OCI-LY7 (cell line): ENCODE measurements around the gene TTC24. TPM values are rescaled to one million over a fixed set of nuclear protein-coding genes. Genes with fewer than 3 reads are reported as not detected.
A peak's percentile ranks its signal among the peaks of the same experiment; 100 is the strongest.

Experiments used
- BruUV-seq: library from RNA; stranded (reverse); fragments of 400-500 nt; replicated peaks from 2 replicates; lab custom pipeline; 2021; lab: Mats Ljungman, UMichigan
- CTCF ChIA-PET: fragments of 300-600 bp; sonication (Branson Sonifier 250); formaldehyde crosslinking; loops from one replicate; lab custom pipeline; 2022; ENCODE audit warnings: antibody characterized with exemption; ENCODE audit not compliant: unreplicated experiment; lab: Charles Lee
- POLR2A ChIA-PET: fragments of 300-600 bp; sonication (Branson Sonifier 250); formaldehyde crosslinking; loops from one replicate; lab custom pipeline; 2022; ENCODE audit warnings: antibody characterized with exemption; lab: Charles Lee
- DNase-seq: peaks from one replicate; pipeline ENCODE4 v3.0.0-alpha.2; 2015; ENCODE audit warnings: low spot score
- H2AFZ ChIP-seq: fragments of 200-600 bp; sonication (generic), shearing (Covaris generic); 2 replicates; pipeline ENCODE4 v1.6.1; 2014; ENCODE audit warnings: mild to moderate bottlenecking, antibody characterized with exemption, low read length, moderate library complexity
- H3K27ac ChIP-seq: fragments of 200-600 bp; sonication (generic); 2 replicates; pipeline ENCODE4 v1.5.1; 2014; ENCODE audit warnings: mixed run types, low read depth, mild to moderate bottlenecking, moderate library complexity, low read length, inconsistent platforms; ENCODE audit not compliant: poor library complexity, severe bottlenecking
- H3K36me3 ChIP-seq: fragments of 200-600 bp; sonication (generic); 2 replicates; pipeline ENCODE4 v1.6.1; 2014; ENCODE audit warnings: mild to moderate bottlenecking, antibody characterized with exemption, low read length, moderate library complexity, mixed read lengths; ENCODE audit not compliant: insufficient read depth
- H3K4me1 ChIP-seq: fragments of 200-600 bp; sonication (generic); 2 replicates; pipeline ENCODE4 v1.5.1; 2014; ENCODE audit warnings: mild to moderate bottlenecking, low read length; ENCODE audit not compliant: insufficient read depth, poor library complexity, severe bottlenecking
- H3K4me2 ChIP-seq: fragments of 200-600 bp; sonication (generic); 2 replicates; pipeline ENCODE4 v1.6.1; 2014; ENCODE audit warnings: mild to moderate bottlenecking, low read length
- H3K4me3 ChIP-seq: fragments of 200-600 bp; sonication (generic); 2 replicates; pipeline ENCODE4 v1.5.1; 2014; ENCODE audit warnings: mild to moderate bottlenecking, low read depth, low read length; ENCODE audit not compliant: poor library complexity, severe bottlenecking
- H3K79me2 ChIP-seq: fragments of 200-600 bp; sonication (generic); 2 replicates; pipeline ENCODE4 v1.6.1; 2016; ENCODE audit warnings: low read depth, mild to moderate bottlenecking, low read length, moderate library complexity, mixed read lengths; ENCODE audit not compliant: insufficient read depth
- H3K9me2 ChIP-seq: fragments of 200-600 bp; sonication (generic); 2 replicates; pipeline ENCODE4 v1.6.1; 2016; ENCODE audit warnings: mild to moderate bottlenecking, low read length, mixed read lengths; ENCODE audit not compliant: insufficient read depth
- H3K9me3 ChIP-seq: fragments of 200-600 bp; sonication (generic); 2 replicates; pipeline ENCODE4 v1.6.1; 2014; ENCODE audit warnings: mild to moderate bottlenecking, mixed run types, low read length, mixed read lengths
- H4K20me1 ChIP-seq: fragments of 200-600 bp; sonication (generic); 2 replicates; pipeline ENCODE4 v1.6.1; 2014; ENCODE audit warnings: mild to moderate bottlenecking, antibody characterized with exemption, low read length, moderate library complexity, mixed read lengths; ENCODE audit not compliant: insufficient read depth
- CTCF ChIP-seq: fragments of 200-600 bp; sonication (generic); conservative IDR thresholded peaks from 2 replicates; pipeline ENCODE4 v1.5.1; 2014; ENCODE audit warnings: mild to moderate bottlenecking, antibody characterized with exemption, low read length, moderate library complexity, mixed read lengths
- EZH2phosphoT487 ChIP-seq: fragments of 200-600 bp; sonication (generic); IDR thresholded peaks from 2 replicates; pipeline ENCODE4 v1.6.1; 2018; ENCODE audit warnings: low read depth, borderline replicate concordance, mild to moderate bottlenecking, mixed run types, antibody characterized with exemption, low read length, moderate library complexity, mixed read lengths
- intact Hi-C: fragments of 100-400 bp; cut with micrococcal nuclease; formaldehyde crosslinking; loops from one replicate; pipeline ENCODE4 v1.10.0; 2022; ENCODE audit not compliant: unreplicated experiment
- total RNA-seq, 2 experiments: library from RNA; depleted of rRNA in 1 of 2; stranded (reverse); fragments of >200 nt in 1 of 2; shearing (Covaris generic) in 1 of 2; gene quantifications; 2 replicates each; pipeline ENCODE4 v1.2.3, GENCODE V29; 2014 to 2022

Gene TTC24
- total RNA-seq, 2 experiments from 2014 or later = 2.8 to 11.9 TPM

GRCh38 chr1:156572663-156573018 is 6.9 kb upstream of the TTC24 start:
- peak overlapping the region; percentile 75 for H3K4me3 ChIP-seq
- H2AFZ ChIP-seq = peak overlapping the region; percentile 62; the same call in 1 of the 2 replicates
- H3K4me2 ChIP-seq = peak overlapping the region; percentile 78
- POLR2A ChIA-PET = no interaction called here
- DNase-seq = no peak
- CTCF ChIA-PET = no interaction called here
- H3K36me3 ChIP-seq = peaks cover 6% of the 10 kb centered on the region; the same call in 1 of the 2 replicates
- no peaks in the 10 kb centered on the region for H3K9me3 ChIP-seq
- intact Hi-C loops = no loop called here
- BruUV-seq = no TSS peak
- H3K4me1 ChIP-seq = peaks cover 16% of the 10 kb centered on the region
- no peaks in the 10 kb centered on the region for H4K20me1 ChIP-seq
- TF ChIP-seq CTCF (no peak), EZH2phosphoT487 (no peak)
- no peak overlapping the region for H3K27ac ChIP-seq
- H3K79me2 ChIP-seq = no peaks in the 10 kb centered on the region
- no peaks in the 10 kb centered on the region for H3K9me2 ChIP-seq

GRCh38 chr1:156574039-156574633 is 5.4 kb upstream of the TTC24 start:
- Histone ChIP-seq H3K4me3 (no peak overlapping the region), H3K9me3 (no peaks in the 10 kb centered on the region), H3K36me3 (no peaks in the 10 kb centered on the region), H4K20me1 (no peaks in the 10 kb centered on the region), H3K4me1 (peaks cover 16% of the 10 kb centered on the region), H3K27ac (no peak overlapping the region), H3K9me2 (no peaks in the 10 kb centered on the region), H3K4me2 (no peak overlapping the region), H3K79me2 (no peaks in the 10 kb centered on the region), H2AFZ (no peak overlapping the region)
- CTCF ChIA-PET = interaction anchor here (0.6 to 0.7 kb wide), 2 partner anchors 24 to 49 kb away, joined by 3 read pairs; no protein-coding TSS in a partner anchor
- TF ChIP-seq EZH2phosphoT487 = no peak
- 0 out of 2 replicates have a peak, but pooled peaks have one; percentile 38 for TF ChIP-seq CTCF
- no TSS peak for BruUV-seq
- no peak for DNase-seq
- POLR2A ChIA-PET = interaction anchor here (0.6 to 1.5 kb wide), 4 partner anchors 9 to 66 kb away, joined by 3 to 6 read pairs (median 4); partner anchors contain the start of gene NAXE
- intact Hi-C loops = no loop called here

GRCh38 chr1:156577550-156577949 is 2.0 kb upstream of the TTC24 start:
- TF ChIP-seq EZH2phosphoT487 (no peak), CTCF (no peak)
- no TSS peak for BruUV-seq
- intact Hi-C loops = no loop called here
- H3K79me2 ChIP-seq = no peaks in the 10 kb centered on the region
- H2AFZ ChIP-seq = no peak overlapping the region
- H4K20me1 ChIP-seq = no peaks in the 10 kb centered on the region
- H3K4me3 ChIP-seq = no peak overlapping the region
- H3K27ac ChIP-seq = no peak overlapping the region
- no peaks in the 10 kb centered on the region for H3K36me3 ChIP-seq
- no peak overlapping the region for H3K4me2 ChIP-seq
- no peaks in the 10 kb centered on the region for H3K9me2 ChIP-seq
- no peaks in the 10 kb centered on the region for H3K9me3 ChIP-seq
- peaks cover 17% of the 10 kb centered on the region for H3K4me1 ChIP-seq
- no peak for DNase-seq
- POLR2A ChIA-PET = interaction anchor here (0.7 kb wide), 1 partner anchor 17 kb away, joined by 4 read pairs; no protein-coding TSS in a partner anchor
- CTCF ChIA-PET = no interaction called here
